ENCODE data around the gene POLR3B.

- TF ChIP-seq EP300 (IDR thresholded peaks at IDR 0.05) (no peak), CTCF (IDR thresholded peaks at IDR 0.05) (no peak), POLR2A (IDR thresholded peaks at IDR 0.05) (no peak), POLR2AphosphoS5 (IDR thresholded peaks at IDR 0.05) (no peak)
Observed at GRCh38 chr12:106308611-106309010, 48.9 kb upstream of the POLR3B start.
